SHP77 treated with DMSO at 0.1 percent for 48 hours (cell line): Measurements from ENCODE around the gene KRT40.

ENCODE experiments used
- DNase-seq: peaks from one replicate; lab custom pipeline; 2025; lab: John Stamatoyannopoulos, UW

Gene KRT40

GRCh38 chr17:40996829-40997228 is 12.7 kb upstream of the KRT40 start:
- DNase-seq: no peak

DNA sequence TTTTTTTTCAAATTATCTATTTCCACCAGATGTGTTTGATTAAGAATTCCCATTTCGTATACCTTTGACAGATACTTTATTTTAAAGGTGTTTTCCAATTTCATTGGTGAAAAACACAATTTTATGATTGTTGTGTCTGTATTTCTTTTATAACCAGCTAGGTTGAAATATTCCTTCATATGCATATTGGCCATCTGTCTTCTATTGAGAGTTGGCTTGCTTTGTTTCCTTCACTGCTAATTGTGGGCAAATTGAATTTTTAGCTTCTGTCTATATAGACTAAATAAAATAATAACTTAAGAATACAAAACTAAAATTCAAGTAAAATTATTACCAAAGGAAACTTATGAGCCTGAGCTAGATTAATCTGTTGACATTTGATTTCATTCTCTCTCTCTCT is 11.0 kb upstream of the KRT40 start:
- DNase-seq: no peak

DNA sequence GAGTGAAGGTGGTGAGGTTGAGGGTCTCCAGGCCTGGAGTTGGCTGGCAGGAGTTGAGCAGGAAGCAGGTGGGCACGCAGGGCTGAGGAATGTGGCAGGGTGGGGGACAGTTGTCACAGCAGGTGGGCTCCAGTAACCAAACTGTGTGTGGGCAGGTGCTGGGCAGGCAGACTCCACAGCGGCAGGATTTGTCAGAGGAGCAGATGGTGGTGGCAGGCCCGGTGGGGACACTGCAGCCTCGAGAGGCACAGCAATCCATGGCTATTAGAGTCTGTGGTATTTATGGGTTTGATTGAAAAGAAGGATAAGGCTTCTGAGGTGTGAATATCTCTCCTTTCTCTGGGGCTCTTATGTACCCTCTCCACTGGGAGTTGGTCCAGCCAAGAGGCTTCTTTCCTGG is 9.7 kb upstream of the KRT40 start, which contains the start of gene KRTAP3-3:
TSS of gene KRTAP3-3 (minus strand) at position 326 of the 400 bp plus-strand sequence. CDS start at position 259, 67 bp downstream.
- no peak for DNase-seq

DNA sequence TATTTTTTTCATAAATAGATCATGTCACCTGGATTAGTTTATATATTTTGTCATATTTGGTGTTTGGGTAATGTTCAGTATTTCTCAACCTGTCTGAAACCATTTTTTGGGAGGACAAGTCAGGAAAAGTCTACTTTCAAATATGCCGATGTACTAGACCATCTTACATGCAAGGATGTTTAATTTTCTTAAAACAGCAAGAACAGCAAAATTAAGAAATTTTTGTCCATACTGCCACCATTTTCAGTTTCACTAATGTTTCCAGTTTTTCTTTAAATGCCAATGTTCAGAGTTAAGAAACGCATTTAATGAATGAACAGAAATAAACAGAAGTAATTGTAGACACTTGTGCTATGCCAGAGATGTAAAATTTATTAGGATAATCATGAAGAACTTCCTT is 9.0 kb upstream of the KRT40 start:
- DNase-seq: no peak

GRCh38 chr17:40992666-40993065 is 8.5 kb upstream of the KRT40 start:
- DNase-seq: no peak

- DNase-seq: no peak
Measured at GRCh38 chr17:40986920-40987319, 2.8 kb upstream of the KRT40 start.

- DNase-seq: no peak
Measured at GRCh38 chr17:40981115-40981514, 3.0 kb downstream of the KRT40 start.

DNA sequence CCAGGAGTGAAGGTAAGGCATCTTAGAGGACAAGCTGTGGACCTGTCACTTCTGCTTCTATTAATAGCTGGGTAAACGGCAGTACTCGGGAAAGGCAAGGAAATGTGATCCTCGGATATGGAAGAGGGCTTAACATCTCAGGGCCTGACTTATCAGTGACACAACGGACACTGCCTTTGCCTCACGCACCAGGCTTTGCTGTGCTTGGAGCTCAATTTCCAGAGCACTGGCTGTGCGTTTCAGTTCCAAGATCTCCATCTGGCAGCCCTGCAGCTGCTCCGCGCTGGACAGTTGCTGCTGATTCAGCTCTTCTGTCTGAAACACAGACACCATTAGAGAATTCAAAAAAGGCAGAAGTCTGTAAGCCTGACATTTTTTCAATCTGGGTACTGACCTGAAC is 3.5 kb downstream of the KRT40 start:
- no peak for DNase-seq

DNA sequence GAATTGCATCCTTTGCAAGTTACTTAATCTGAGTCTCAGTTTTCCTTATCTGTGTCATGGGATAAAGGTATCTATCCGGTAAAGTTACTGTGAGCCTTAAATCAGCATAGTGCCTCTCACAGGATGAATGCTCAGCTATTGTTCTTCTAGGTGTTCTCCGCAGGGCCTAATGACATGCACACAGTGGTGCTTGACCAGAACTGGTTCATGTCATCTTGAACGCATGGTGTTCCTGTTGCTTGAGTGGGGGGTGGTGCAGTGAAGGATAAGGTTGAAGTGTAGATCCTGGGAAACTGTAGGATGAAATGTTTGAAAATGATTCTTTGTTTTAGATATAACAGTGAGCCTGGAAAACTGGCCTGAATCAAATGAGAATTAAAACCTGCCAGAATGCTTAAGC is 4.0 kb downstream of the KRT40 start:
- DNase-seq: no peak

GRCh38 chr17:40978575-40979151 is 5.5 kb downstream of the KRT40 start:
- DNase-seq: no peak

GRCh38 chr17:40975516-40975915 is 8.6 kb downstream of the KRT40 start:
- DNase-seq: no peak

- DNase-seq: no peak
Measured at GRCh38 chr17:40974366-40974765, 9.8 kb downstream of the KRT40 start.

GRCh38 chr17:40967582-40967981 is 16.5 kb downstream of the KRT40 start:
- no peak for DNase-seq

- DNase-seq: no peak
Measured at GRCh38 chr17:40966848-40967247, 17.3 kb downstream of the KRT40 start, which contains the start of gene KRT39. Gene KRT39, minus strand, starts transcription at chr17:40966948. Its CDS starts 92 bp downstream, at chr17:40966856.

DNA sequence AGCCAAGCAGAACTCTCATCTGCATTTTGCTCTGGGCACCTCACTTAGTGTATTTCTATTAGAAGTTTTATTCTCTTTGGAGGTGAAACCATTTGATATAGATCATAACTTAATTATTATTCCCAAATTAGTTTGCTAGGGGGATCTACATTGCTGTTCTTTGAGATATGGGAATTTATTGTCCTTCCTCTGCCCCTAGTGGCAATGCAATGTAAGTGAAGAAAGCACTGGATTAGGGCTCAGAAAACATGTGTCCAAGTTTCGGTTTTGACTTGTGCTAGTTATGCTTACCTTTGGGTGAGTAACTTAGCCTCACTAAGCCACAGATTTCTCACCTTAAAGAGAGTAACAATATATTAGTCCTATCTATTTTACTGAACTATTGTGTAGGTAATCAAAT is 20.3 kb downstream of the KRT40 start:
- no peak for DNase-seq

DNA sequence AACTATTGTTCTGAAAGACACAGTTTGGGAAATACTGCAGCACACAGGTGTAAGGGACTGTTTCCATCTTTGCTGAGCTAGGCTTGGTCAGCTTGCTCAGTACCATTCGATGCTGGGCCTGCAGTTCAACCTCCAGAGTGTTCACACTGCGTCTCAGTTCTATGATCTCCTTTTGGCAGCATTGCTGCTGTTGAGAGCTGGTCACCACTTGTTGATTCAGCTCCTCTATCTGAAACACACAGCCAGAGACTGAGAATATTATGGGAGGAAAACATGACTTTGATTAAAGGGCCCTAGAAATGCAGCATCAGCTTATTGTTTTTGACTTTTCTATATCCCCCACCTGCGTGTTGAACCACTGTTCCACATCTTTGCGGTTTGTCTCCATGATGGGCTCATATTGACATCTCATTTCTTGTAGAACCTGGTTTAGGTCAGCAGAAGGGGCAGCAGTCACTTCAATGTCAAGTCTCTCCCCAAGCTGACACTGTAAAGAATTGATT is 22.0 kb downstream of the KRT40 start:
- no peak for DNase-seq

DNA sequence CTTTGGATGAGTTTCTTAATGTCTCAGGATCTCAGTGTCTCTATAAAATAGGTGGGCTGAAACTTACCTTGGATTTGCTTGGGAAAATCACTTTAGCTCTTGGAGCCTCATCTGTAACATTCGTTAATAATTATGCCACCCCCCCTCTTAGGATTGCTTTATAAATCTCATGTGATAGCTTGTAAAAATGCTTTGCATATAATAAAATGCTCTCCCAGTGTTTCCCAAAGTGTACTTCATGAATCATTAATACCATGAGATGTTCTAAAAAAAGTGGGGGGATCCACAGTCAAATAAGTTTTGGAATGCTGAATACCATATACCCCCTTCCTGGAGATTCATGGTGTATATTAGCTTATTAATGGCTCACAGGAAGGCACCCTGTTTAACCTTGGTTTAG is 22.5 kb downstream of the KRT40 start:
- no peak for DNase-seq

DNA sequence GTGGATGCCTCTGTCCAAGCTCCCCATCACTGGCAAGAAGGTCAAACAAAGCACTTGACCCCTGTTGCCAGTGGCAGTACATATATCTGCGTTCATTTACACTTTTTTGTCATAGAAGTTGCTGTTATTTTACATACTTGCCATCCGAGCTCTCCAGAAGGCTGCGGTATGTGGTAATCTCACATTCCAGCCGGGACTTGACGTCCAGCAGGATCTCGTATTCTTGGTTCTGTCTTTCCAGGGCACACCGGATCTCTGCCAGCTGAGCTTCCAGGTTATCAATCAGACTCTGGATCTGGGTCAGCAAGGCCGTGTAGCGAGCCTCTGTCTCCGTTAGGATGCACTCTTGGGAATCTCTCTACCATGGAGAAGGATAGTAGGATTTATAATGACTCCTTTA is 24.0 kb downstream of the KRT40 start:
- no peak for DNase-seq

- DNase-seq: no peak
Measured at GRCh38 chr17:40958086-40958953, 25.8 kb downstream of the KRT40 start.

DNA sequence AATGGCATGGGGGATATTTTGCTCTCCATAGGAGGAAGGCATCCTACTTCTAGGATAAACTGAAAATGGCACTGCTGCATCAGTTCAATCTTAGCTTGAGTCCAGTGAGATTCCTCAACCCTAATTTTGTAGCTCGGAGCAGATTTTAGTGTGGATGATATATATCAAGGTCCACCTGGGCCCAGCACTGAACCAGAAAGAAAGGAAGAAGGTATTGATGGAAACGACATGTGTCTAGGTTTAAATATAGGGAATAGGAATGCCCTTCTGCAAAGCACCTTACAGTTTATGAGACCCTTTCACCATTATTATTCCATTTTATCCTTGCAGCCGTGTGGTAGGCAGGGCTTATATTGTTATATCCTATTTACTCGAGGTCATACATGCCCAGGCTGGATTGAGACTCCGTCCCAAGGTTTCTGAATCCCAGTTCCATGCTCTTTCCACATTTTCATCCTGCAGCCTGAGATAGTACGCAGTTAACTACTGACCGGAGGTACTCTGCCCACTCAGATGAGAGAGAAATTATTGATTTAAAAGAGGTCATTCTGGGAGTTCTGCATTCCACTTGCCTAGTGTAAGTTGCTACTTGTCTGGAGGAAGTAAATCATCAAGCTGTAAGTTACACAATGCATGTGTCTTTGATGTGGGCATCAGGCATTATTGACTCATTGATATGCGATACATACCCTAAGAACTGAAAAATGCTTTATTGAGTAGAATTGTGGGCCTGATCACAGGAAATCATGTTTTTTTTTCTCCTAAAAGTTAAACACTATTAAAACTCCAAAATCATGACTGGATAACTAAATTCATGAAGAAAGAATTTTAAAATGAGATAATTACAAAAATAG is 27.5 kb downstream of the KRT40 start:
- no peak for DNase-seq

- no peak for DNase-seq
Measured at GRCh38 chr17:40953881-40954280, 30.2 kb downstream of the KRT40 start.

DNA sequence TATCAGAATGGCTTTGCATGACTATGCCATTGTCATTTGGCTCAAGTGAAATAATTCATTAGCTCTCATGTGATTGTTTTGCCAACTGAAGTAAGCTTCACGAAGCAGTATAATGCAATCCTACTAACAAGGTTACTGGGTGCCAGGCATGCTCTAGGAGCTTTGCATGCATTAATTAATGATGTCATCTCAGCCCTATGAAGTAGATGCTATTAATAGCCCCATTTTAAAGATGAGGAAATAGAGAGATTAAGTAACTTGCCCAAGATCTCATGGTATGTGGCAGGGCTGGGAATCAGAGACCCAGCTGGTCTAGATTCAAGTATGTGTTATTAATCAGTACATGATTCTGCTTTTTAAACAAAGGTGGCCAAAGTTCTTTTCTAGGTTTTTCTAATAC is 31.5 kb downstream of the KRT40 start:
- no peak for DNase-seq
